GM19025 (cell line): ENCODE results near the gene PSMA6.
"Not testable (repeated sequence)": the region's sequence is repeated elsewhere in the genome, so short reads cannot be mapped to it uniquely, and the experiment has no call there.

Experiments used
- ATAC-seq: cut with Tn5 transposase; IDR thresholded peaks from one replicate; pipeline ENCODE4 v1.9.1; 2021; ENCODE audit warnings: mild to moderate bottlenecking, low read depth, moderate library complexity; ENCODE audit not compliant: unreplicated experiment

Gene PSMA6

DNA sequence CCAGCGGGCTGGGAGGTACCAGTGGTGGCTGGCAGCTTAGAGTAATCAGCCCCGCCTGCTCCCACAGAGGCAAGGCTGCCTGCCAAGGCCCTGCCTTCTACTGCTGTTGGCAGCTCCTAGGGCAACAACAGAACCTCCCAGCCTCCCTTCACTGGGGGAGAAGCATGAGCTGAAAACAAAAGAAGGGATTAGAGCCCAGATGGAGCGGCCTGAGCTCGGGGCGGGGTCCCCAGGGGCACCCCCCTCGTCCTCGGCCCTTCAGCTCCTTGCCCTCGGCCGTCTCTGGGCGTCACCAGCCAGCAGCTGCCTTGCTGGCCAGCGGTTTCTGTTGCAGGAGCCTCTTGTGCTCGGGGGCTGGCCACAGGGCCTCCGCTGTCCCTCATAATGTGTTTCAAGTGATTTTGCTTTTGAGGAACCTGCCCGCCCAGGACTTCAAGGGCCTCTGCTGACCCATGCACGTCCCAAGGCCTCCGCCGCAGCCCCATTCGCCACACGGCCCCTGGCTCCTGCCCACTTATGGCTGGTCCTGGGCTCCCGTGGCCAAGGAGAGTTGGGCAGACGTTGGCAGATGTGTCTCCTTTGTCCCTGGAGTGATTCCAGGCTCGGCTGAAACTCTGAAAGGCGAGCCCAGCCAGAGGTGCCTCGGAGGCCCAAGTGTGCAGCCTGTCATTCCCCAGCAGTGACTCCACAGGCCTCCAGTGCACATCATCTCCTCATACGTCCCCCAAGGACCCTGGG, 49.7 kb downstream of the PSMA6 start:
- no peak for ATAC-seq

DNA sequence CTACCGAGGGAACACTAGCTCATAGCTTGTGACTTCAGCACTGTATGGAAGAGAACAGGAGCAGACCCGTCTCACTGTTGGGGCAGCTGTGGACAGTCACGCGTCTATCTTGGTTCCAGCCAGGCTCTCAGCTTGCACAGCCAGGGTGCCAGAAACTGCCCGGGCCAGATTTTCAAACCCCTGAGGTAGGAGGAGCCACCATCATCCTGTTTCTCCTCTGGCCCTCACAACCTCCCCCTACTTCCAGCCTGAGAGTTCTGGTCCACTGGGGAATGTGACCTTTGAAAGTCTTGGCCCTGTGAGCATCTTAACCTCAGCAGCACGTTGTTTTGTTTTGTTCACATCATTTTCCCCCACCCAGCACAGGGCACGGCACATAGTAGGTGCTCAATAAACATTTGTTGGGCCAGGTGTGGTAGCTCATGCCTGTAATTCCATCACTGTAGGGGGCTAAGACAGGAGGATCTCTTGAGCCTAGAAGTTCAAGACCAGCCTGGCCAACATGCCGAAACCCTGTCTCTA, 50.4 kb downstream of the PSMA6 start:
- no peak for ATAC-seq

- no peak for ATAC-seq
These were observed 51.5 kb downstream of the PSMA6 start for GRCh38 chr14:35343702-35344101.

GRCh38 chr14:35344107-35344807, 52.1 kb downstream of the PSMA6 start:
- ATAC-seq, result no peak

GRCh38 chr14:35346738-35347322, 54.6 kb downstream of the PSMA6 start:
- ATAC-seq, result no peak

DNA sequence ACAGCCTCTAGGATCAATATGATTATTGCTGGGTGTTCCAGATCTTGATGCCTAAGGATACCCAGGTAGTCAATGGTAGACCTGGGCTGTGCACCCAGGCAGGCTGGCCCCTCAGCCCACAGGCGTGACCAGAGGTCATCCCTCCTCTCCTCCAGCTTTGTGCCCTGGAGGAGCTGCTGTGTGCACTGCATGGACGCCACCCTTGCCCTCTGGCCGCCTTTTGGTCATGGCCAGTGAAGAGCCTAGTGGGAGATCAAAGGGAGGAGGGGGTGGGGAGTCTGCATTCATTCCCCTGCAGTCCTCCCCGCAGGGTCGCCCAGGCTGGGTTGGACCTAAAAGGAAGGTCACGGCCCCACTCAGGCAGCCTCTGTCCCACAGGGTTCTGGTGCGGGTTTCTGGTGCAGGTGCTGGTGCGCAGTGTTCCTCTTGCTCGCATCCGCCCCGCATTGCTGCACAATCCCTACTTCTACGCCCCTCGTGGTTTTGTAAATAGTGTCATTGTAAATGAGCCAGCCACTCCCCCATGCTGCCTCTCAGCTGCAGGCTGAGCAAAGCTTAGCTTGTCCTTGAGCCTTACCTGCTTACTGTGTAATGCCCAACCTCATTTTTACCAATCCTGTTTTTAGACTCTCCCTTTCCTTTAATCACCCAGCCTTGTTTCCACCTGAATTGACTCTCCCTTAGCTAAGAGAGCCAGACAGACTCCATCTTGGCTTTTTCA, 55.3 kb downstream of the PSMA6 start:
- no peak for ATAC-seq

- not testable (repeated sequence) for ATAC-seq
These were observed 55.8 kb downstream of the PSMA6 start for GRCh38 chr14:35348044-35348380.

- ATAC-seq, result no peak
These were observed 57.5 kb downstream of the PSMA6 start for GRCh38 chr14:35349496-35350365.

DNA sequence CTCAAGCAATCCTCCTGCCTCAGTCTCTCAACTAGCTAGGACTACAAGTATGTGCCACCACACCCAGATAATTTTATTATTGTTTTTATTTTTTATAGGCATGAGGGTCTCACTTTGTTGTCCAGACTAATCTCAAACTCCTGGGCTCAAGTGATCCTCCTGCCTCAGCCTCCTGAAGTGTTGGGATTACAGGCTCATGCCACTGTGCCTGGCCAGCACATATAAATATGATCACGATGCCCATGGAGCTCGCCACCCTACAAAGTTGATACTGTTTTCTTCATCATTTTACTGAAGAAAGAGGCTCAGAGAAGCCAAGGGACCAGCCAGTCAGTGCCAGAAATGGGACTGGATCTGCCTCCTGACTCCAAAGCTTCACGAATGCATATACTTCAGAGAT, 59.3 kb downstream of the PSMA6 start:
- ATAC-seq, result no peak

DNA sequence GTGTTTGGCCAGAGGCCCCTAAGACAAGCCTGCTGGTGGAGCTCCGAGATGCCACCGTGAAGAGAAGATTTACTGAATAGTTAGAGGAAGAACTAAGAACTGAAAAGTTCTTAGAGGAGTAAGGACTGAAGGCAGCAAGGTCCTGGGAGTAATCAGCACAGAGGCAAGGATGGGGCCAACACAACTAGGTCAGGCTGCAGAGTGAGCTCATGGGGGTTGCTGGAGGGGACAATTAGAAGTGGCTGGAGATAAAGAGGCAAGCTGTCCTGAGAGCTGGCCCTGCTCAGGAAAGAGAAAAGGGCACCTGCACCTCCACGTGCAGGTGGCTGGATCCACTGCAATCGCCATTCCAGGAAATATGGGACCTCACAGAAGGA, 59.7 kb downstream of the PSMA6 start:
- no peak for ATAC-seq

DNA sequence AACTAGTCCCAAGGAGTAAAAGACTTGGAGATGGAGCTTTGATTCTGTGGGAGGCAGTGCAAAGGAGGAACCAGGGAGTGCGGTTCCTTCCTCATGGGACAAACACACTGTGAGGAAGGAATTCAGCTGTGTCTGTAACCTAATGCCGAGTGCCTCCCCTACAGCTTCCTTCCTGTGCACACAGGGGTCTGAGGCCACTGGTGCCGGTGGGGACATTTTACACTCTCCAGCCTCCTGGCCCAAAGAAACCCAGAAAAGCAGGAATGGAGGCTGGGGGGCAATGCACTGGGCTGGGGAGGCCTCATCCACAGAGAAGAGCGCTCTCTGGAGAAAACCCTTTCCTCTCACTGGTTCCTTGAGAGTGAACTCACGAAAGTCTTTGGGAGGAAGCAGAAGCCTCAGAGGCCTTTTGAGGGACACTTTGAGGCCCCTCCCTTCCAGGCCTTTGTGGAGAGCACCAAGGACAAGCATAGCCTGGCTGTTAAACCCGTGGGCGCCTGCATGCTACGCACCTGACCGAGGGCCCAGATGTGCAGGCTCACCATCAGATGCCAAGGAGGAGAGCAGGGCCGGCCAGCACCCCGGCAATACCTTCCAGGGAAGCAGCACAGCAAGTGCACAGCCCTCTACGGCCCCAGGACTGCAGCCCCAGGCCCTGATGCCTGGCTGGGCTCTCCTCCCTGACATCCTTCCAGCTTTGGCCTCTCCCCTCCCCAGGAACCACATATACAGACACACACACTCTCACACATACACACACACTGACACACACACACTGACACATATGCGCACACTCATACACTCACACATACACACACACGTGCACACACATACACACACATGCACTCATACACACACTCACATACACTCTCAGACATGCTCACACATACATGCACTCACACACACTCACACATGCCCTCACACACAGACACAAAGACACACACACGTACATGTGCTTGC, 60.4 kb downstream of the PSMA6 start:
- no peak for ATAC-seq

DNA sequence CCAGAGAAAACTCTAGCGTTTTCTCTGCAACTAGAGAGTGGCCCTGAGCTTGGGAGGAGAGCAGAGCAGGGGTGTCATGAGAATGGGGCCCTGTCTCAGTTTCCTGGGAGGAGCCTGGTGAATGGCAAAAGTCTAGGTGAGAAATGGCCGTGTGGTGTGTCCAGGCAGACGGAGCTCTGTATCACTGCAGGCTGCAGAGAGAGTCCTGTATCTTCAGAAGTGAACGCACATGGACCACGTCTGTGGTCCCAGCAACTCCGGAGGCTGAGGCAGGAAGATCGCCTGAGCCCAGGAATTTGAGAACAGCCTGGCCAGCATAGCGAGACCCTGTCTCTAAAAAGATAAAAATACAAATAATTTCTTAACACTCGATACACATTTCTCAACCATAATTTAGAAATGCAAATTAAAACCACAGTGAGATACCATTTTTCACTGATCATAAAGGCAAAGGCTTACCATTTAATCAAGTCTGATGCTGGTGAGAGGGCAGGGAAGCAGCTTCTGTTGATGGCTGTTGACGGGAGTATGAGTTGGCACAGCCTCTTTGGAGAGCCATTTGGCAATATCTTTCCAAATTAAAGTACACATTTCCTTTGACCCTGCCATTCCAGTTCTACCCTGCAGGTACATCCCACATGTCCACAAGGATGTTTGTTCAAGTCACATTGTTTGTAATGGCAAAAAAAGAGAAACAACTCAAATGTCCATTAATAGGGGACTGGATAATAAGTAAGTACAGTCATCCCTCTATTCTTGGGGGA, 61.4 kb downstream of the PSMA6 start:
- no peak for ATAC-seq

DNA sequence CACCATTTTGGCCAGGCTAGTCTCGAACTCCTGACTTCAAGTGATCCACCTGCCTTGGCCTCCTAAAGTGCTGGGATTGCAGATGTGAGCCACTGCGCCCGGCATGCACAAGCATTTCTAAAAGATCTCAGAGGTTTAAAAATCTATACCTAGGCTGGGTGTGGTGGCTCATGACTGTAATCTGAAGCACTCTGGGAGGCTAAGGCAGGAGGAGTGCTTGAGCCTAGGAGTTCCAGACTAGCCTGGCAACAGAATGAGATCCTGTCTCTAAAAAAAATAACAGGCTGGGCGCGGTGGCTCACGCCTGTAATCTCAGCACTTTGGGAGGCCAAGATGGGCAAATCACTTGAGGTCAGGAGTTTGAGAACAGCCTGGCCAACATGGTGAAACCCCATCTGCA, 63.1 kb downstream of the PSMA6 start:
- not testable (repeated sequence) for ATAC-seq

DNA sequence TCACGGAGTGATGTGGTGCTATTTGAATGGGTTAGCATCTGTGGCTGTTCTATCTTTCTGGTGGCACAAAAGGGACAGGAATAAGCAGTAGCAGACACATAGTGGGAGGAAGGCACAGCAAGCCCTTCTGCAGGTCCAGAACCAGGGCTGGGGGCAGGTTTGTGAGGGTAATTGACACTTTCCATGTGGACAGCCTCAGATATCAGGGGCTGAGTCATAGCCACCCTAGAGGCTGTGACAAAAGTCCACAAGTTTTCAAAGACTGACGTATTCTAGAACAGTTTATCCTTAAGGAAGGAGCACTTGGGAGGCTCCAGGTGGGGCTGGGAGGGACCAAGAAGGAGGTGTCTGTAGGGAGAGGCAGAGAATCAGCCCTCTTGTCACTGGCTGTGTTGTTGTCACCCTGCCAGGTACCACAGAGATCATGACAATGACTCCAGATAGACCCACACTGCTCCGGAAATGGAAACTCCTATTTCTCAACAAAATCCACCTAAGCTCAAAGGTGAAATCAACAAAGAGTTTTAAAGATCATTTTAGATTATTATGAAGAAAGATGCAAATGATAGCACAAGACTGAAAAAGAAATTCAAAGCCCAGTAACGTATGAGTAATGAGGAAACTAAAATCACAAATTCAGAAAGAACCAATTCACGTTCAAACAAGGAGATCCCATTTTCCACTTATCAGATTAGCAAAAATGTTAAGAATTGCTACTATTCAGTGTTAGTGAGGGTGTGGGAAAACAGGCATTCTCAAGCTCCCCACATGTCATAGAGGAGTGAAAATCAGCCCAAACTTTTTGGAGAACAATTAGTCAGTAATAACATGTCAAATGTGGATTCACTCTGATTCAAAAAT, 64.0 kb downstream of the PSMA6 start:
- ATAC-seq, result peak; percentile 50

- not testable (repeated sequence) for ATAC-seq
These were observed 67.5 kb downstream of the PSMA6 start for GRCh38 chr14:35359655-35360054.

DNA sequence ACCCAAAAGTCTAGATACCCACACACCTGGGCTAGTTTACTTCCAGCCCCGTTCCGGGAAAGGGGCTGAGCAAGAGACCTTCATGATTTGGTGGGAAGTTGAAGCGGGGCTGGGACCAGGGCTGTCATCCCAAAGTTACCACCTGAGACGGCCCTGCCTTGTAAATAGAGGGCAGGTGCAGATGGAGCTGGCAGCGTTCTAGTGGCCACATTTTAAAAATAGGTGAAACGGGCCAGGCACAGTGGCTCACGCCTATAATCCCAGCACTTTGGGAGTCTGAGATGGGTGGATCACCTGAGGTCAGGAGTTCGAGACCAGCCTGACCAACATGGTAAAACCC, 68.9 kb downstream of the PSMA6 start:
- no peak for ATAC-seq

GRCh38 chr14:35362450-35362849, 70.3 kb downstream of the PSMA6 start:
- no peak for ATAC-seq
